Neural progenitor cell (in vitro differentiated cells): ENCODE measurements around the gene OSTN. TPM values are rescaled to one million over a fixed set of nuclear protein-coding genes. Genes with fewer than 3 reads are reported as not detected.

Experiments
- DNase-seq: peaks from one replicate; pipeline ENCODE4 v3.0.0-alpha.2; 2016; ENCODE audit warnings: low spot score
- H2AFZ ChIP-seq: fragments of 200-600 bp; sonication (generic); replicated peaks from 2 replicates; pipeline ENCODE4 v1.6.1; 2016; ENCODE audit warnings: antibody characterized with exemption
- H3F3A ChIP-seq: fragments of 200-600 bp; sonication (generic); 2 replicates; pipeline ENCODE4 v1.6.1; 2016; ENCODE audit warnings: antibody characterized with exemption, low read depth
- H3K27ac ChIP-seq: fragments of 200-600 bp; sonication (generic); 2 replicates; pipeline ENCODE4 v1.5.1; 2016; ENCODE audit warnings: mild to moderate bottlenecking
- H3K27me3 ChIP-seq: fragments of 200-600 bp; sonication (generic); 2 replicates; pipeline ENCODE4 v1.6.1; 2016; ENCODE audit warnings: mild to moderate bottlenecking, moderate library complexity
- H3K36me3 ChIP-seq: fragments of 200-600 bp; sonication (generic); 2 replicates; pipeline ENCODE4 v1.5.1; 2016
- H3K4me1 ChIP-seq: fragments of 200-600 bp; sonication (generic); 2 replicates; pipeline ENCODE4 v1.6.1; 2016; ENCODE audit warnings: mixed run types
- H3K4me2 ChIP-seq: fragments of 200-600 bp; sonication (generic); 2 replicates; pipeline ENCODE4 v1.6.1; 2016
- H3K4me3 ChIP-seq: fragments of 200-600 bp; sonication (generic); 2 replicates; pipeline ENCODE4 v1.5.1; 2016
- H3K79me2 ChIP-seq: fragments of 200-600 bp; sonication (generic); 2 replicates; pipeline ENCODE4 v1.6.1; 2016; ENCODE audit warnings: low read depth
- H3K9ac ChIP-seq: fragments of 200-600 bp; sonication (generic); 2 replicates; pipeline ENCODE4 v1.6.1; 2016
- H3K9me3 ChIP-seq: fragments of 200-600 bp; sonication (generic); 2 replicates; pipeline ENCODE4 v1.5.1; 2016; ENCODE audit warnings: low read depth
- H4K20me1 ChIP-seq: fragments of 200-600 bp; sonication (generic); 2 replicates; pipeline ENCODE4 v1.6.1; 2016; ENCODE audit warnings: low read depth
- H3K27ac Mint-ChIP-seq: 3 replicates; pipeline ENCODE4 v1.8.0; 2021; ENCODE audit warnings: mixed read lengths
- H3K27me3 Mint-ChIP-seq: 2 replicates; pipeline ENCODE4 v1.8.0; 2022; ENCODE audit warnings: low read depth, mild to moderate bottlenecking, inconsistent platforms, moderate library complexity, mixed read lengths; ENCODE audit not compliant: insufficient read depth
- H3K36me3 Mint-ChIP-seq: 3 replicates; pipeline ENCODE4 v1.8.0; 2021; ENCODE audit warnings: mixed read lengths
- H3K4me1 Mint-ChIP-seq: 3 replicates; pipeline ENCODE4 v1.8.0; 2021; ENCODE audit warnings: mixed read lengths
- H3K4me3 Mint-ChIP-seq: 3 replicates; pipeline ENCODE4 v1.8.0; 2021; ENCODE audit warnings: mild to moderate bottlenecking, moderate library complexity, mixed read lengths
- H3K9me3 Mint-ChIP-seq: 3 replicates; pipeline ENCODE4 v1.8.0; 2020; ENCODE audit warnings: mixed read lengths
- EZH2 ChIP-seq: fragments of 200-600 bp; sonication (generic); IDR thresholded peaks from 2 replicates; pipeline ENCODE4 v1.6.1; 2017; ENCODE audit warnings: antibody characterized with exemption, mild to moderate bottlenecking, moderate library complexity
- EZH2phosphoT487 ChIP-seq: fragments of 200-600 bp; sonication (generic); IDR thresholded peaks from 2 replicates; pipeline ENCODE4 v1.6.1; 2017; ENCODE audit warnings: antibody characterized with exemption
- total RNA-seq: library from RNA; depleted of rRNA; stranded (reverse); fragments of >200 nt; gene quantifications from 2 replicates; pipeline ENCODE4 v1.2.3, GENCODE V29; 2015; ENCODE audit warnings: low replicate concordance
- TF ChIP-seq, protein P1 (sequence below): fragments of 200-600 bp; sonication (generic); IDR thresholded peaks from 2 replicates; pipeline ENCODE4 v1.5.1; 2017; ENCODE audit warnings: antibody characterized with exemption, mild to moderate bottlenecking

The OSTN gene
- total RNA-seq, 1 donor from 2014 or later = 1.2 TPM

- Histone ChIP-seq H3K9me3 (no peaks in the 10 kb centered on the region), H2AFZ (no peak overlapping the region), H3F3A (peaks cover 9% of the 10 kb centered on the region), H3K4me1 (no peaks in the 10 kb centered on the region), H3K9ac (no peak overlapping the region), H3K27me3 (no peaks in the 10 kb centered on the region), H4K20me1 (no peaks in the 10 kb centered on the region), H3K79me2 (no peaks in the 10 kb centered on the region), H3K27ac (no peak overlapping the region), H3K36me3 (no peaks in the 10 kb centered on the region), H3K4me3 (no peak overlapping the region), H3K4me2 (no peak overlapping the region)
- H3K4me3 Mint-ChIP-seq = no peak overlapping the region
- no peaks in the 10 kb centered on the region for H3K36me3 Mint-ChIP-seq
- no peak for DNase-seq
- no peak overlapping the region for H3K27ac Mint-ChIP-seq
- no peaks in the 10 kb centered on the region for H3K9me3 Mint-ChIP-seq
- peaks cover 23% of the 10 kb centered on the region for H3K4me1 Mint-ChIP-seq
- no peak for TF ChIP-seq EZH2
- TF ChIP-seq, protein P1, sequence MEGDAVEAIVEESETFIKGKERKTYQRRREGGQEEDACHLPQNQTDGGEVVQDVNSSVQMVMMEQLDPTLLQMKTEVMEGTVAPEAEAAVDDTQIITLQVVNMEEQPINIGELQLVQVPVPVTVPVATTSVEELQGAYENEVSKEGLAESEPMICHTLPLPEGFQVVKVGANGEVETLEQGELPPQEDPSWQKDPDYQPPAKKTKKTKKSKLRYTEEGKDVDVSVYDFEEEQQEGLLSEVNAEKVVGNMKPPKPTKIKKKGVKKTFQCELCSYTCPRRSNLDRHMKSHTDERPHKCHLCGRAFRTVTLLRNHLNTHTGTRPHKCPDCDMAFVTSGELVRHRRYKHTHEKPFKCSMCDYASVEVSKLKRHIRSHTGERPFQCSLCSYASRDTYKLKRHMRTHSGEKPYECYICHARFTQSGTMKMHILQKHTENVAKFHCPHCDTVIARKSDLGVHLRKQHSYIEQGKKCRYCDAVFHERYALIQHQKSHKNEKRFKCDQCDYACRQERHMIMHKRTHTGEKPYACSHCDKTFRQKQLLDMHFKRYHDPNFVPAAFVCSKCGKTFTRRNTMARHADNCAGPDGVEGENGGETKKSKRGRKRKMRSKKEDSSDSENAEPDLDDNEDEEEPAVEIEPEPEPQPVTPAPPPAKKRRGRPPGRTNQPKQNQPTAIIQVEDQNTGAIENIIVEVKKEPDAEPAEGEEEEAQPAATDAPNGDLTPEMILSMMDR = no peak
- H3K27me3 Mint-ChIP-seq = peaks cover 3% of the 10 kb centered on the region
Observed at GRCh38 chr3:191234216-191234615, 35.2 kb downstream of the OSTN start.

DNA sequence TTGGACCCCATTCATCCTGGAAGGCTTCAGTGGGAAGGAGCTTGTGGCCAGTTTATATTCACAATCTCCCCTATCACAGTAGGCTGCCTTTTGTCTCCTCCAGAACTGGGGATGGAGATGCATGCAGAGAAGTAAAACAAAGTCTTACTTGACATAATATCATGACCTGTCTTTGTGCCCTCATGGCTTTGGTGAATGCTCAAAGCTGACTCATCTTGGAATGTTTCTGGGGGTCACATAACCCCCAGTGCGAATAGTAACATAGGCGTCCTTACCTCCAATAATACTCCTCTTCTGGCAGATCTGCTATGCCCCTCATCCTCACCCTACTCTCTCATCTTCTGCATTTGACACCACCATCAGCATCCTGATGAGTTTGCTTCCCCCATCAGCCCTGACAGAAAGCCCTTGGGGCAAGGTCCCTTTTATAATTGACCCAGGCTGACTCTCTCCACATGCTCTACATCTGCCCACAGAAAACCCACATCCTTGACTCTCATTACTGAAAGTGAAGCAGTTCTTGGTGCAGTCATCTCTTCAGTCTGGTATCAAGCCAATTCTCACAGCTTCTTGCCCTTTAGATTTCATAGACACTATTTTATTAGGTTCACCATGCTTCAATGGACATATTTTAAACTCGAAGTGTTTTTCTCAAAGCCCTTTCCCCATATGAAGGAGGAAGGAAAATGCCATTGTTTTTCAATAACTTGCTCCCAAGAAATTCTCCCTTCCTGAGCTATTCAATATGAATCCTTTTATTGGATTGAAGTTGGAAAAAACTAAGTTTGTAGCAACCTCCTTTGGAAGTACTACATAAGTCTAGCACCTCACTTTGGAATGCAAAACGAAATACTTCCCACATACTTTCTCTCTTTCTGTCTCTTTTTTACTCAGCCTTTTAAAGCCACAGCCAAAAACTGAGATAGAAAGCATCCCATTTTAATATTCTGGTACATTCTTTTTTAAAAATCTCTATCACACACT lies 36.6 kb downstream of the OSTN start:
- H3F3A ChIP-seq = peaks cover 13% of the 10 kb centered on the region
- H3K27me3 ChIP-seq = no peaks in the 10 kb centered on the region
- peaks cover 3% of the 10 kb centered on the region for H3K27me3 Mint-ChIP-seq
- no peak overlapping the region for H3K4me3 Mint-ChIP-seq
- H3K4me1 Mint-ChIP-seq = peaks cover 25% of the 10 kb centered on the region
- H3K36me3 Mint-ChIP-seq = no peaks in the 10 kb centered on the region
- no peaks in the 10 kb centered on the region for H3K36me3 ChIP-seq
- no peaks in the 10 kb centered on the region for H3K9me3 Mint-ChIP-seq
- no peak overlapping the region for H3K4me3 ChIP-seq
- TF ChIP-seq EZH2phosphoT487 (no peak), EZH2 (no peak)
- TF ChIP-seq, protein P1 = no peak
- no peak overlapping the region for H3K27ac ChIP-seq
- no peak for DNase-seq
- H4K20me1 ChIP-seq = no peaks in the 10 kb centered on the region
- H3K4me1 ChIP-seq = peaks cover 9% of the 10 kb centered on the region
- H3K9ac ChIP-seq = no peak overlapping the region
- no peak overlapping the region for H2AFZ ChIP-seq
- H3K27ac Mint-ChIP-seq = peak overlapping the region; percentile 55
- H3K4me2 ChIP-seq = no peak overlapping the region
- H3K9me3 ChIP-seq = no peaks in the 10 kb centered on the region
- H3K79me2 ChIP-seq = no peaks in the 10 kb centered on the region

- Mint-ChIP-seq H3K4me1 (peaks cover 25% of the 10 kb centered on the region), H3K4me3 (no peak overlapping the region), H3K36me3 (no peaks in the 10 kb centered on the region), H3K27me3 (peaks cover 3% of the 10 kb centered on the region), H3K27ac (no peak overlapping the region), H3K9me3 (no peaks in the 10 kb centered on the region)
- Histone ChIP-seq H3K4me3 (no peak overlapping the region), H3K79me2 (no peaks in the 10 kb centered on the region), H3K27ac (no peak overlapping the region), H3F3A (peaks cover 13% of the 10 kb centered on the region), H3K4me1 (peaks cover 9% of the 10 kb centered on the region), H4K20me1 (no peaks in the 10 kb centered on the region), H3K9ac (no peak overlapping the region), H3K4me2 (no peak overlapping the region), H3K36me3 (no peaks in the 10 kb centered on the region), H3K9me3 (no peaks in the 10 kb centered on the region), H3K27me3 (no peaks in the 10 kb centered on the region), H2AFZ (no peak overlapping the region)
- TF ChIP-seq, protein P1 = no peak
- DNase-seq = no peak
Observed at GRCh38 chr3:191236646-191237045, 37.6 kb downstream of the OSTN start.
